ENCODE data around the gene ARHGEF2.

Gene ARHGEF2

GRCh38 chr1:156006666-156007376, 28.5 kb upstream of the ARHGEF2 start:
- no peak for DNase-seq (ENCODE audit: low read depth)
- TF ChIP-seq POLR2A (IDR thresholded peaks at IDR 0.05; ENCODE audit: extremely low read depth, insufficient read length) (no peak), MYC (IDR thresholded peaks at IDR 0.05; ENCODE audit: low read depth, low read length) (no peak), CTCF (IDR thresholded peaks at IDR 0.05; ENCODE audit: low read depth, low read length) (no peak), MAX (IDR thresholded peaks at IDR 0.05; ENCODE audit: low read depth, low read length) (no peak)
- no peak overlapping the region for H3K4me3 ChIP-seq (ENCODE audit: low read depth, low read length)

- no peak for TF ChIP-seq POLR2A (IDR thresholded peaks at IDR 0.05; ENCODE audit: extremely low read depth, insufficient read length)
- no peak overlapping the region for H3K4me3 ChIP-seq (ENCODE audit: low read depth, low read length)
- DNase-seq (ENCODE audit: low read depth): no peak
Observed at GRCh38 chr1:156004843-156005584, 26.7 kb upstream of the ARHGEF2 start.

- no peak for TF ChIP-seq CTCF (IDR thresholded peaks at IDR 0.05; ENCODE audit: low read depth, low read length)
- TF ChIP-seq POLR2A (IDR thresholded peaks at IDR 0.05; ENCODE audit: extremely low read depth, insufficient read length): no peak
- no peak for TF ChIP-seq MYC (IDR thresholded peaks at IDR 0.05; ENCODE audit: low read depth, low read length)
- no peak for TF ChIP-seq MAX (IDR thresholded peaks at IDR 0.05; ENCODE audit: low read depth, low read length)
- no peak for DNase-seq (ENCODE audit: low read depth)
- no peak overlapping the region for H3K4me3 ChIP-seq (ENCODE audit: low read depth, low read length)
Observed at GRCh38 chr1:156003923-156004188, 25.5 kb upstream of the ARHGEF2 start.

- H3K4me3 ChIP-seq (ENCODE audit: low read depth, low read length): no peak overlapping the region
- DNase-seq (ENCODE audit: low read depth): no peak
- TF ChIP-seq MYC (IDR thresholded peaks at IDR 0.05; ENCODE audit: low read depth, low read length) (no peak), POLR2A (IDR thresholded peaks at IDR 0.05; ENCODE audit: extremely low read depth, insufficient read length) (no peak), MAX (IDR thresholded peaks at IDR 0.05; ENCODE audit: low read depth, low read length) (no peak), CTCF (IDR thresholded peaks at IDR 0.05; ENCODE audit: low read depth, low read length) (no peak)
Observed at GRCh38 chr1:156002188-156002911, 24.0 kb upstream of the ARHGEF2 start.

GRCh38 chr1:156001662-156002171, 23.4 kb upstream of the ARHGEF2 start:
- no peak overlapping the region for H3K4me3 ChIP-seq (ENCODE audit: low read depth, low read length)
- no peak for DNase-seq (ENCODE audit: low read depth)
- TF ChIP-seq MYC (IDR thresholded peaks at IDR 0.05; ENCODE audit: low read depth, low read length) (no peak), MAX (IDR thresholded peaks at IDR 0.05; ENCODE audit: low read depth, low read length) (no peak), CTCF (IDR thresholded peaks at IDR 0.05; ENCODE audit: low read depth, low read length) (no peak), POLR2A (IDR thresholded peaks at IDR 0.05; ENCODE audit: extremely low read depth, insufficient read length) (no peak)

Measured in NB4 (cell line).